Lower leg skin (tissue), 3 donors: ENCODE results near the gene OTUD4.

Experiments used
- POLR2A ChIP-seq, 2 donors: fragments of 450-650 bp; IDR thresholded peaks; one replicate each; pipeline ENCODE4 v1.6.1; 2016 to 2017; ENCODE audit warnings: antibody characterized with exemption in 2 of 2, mild to moderate bottlenecking in 1 of 2, moderate library complexity in 1 of 2
- TF ChIP-seq, protein P1 (sequence below), 3 donors: fragments of 450-650 bp; IDR thresholded peaks; one replicate each; pipeline ENCODE4 v1.5.1; 2016; ENCODE audit warnings: antibody characterized with exemption in 3 of 3, mild to moderate bottlenecking in 3 of 3, moderate library complexity in 2 of 3

DNA sequence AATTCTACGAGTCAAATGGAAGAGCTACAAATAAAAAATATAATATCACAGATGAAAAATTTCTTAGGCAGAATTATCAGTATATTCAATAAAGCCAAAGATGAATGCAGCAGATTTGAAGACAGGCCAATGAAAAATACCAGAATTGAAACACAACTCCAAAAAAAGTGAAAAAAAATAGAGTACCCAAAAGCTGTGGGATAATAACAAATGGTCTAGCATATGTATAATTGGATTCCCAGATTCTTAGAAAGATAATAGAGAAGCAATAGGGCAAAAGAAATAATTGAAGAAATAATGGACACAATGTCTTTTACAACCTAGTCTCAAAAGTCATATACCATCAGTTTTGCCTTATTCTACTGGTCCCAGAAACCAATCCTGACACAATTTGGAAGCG lies 86.8 kb downstream of the OTUD4 start:
- TF ChIP-seq, protein P1, sequence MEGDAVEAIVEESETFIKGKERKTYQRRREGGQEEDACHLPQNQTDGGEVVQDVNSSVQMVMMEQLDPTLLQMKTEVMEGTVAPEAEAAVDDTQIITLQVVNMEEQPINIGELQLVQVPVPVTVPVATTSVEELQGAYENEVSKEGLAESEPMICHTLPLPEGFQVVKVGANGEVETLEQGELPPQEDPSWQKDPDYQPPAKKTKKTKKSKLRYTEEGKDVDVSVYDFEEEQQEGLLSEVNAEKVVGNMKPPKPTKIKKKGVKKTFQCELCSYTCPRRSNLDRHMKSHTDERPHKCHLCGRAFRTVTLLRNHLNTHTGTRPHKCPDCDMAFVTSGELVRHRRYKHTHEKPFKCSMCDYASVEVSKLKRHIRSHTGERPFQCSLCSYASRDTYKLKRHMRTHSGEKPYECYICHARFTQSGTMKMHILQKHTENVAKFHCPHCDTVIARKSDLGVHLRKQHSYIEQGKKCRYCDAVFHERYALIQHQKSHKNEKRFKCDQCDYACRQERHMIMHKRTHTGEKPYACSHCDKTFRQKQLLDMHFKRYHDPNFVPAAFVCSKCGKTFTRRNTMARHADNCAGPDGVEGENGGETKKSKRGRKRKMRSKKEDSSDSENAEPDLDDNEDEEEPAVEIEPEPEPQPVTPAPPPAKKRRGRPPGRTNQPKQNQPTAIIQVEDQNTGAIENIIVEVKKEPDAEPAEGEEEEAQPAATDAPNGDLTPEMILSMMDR (IDR thresholded peaks at IDR 0.05), result no peak
- no peak for TF ChIP-seq POLR2A (IDR thresholded peaks at IDR 0.05)
